Frontal cortex (tissue), 4 donors: Measurements from ENCODE around the gene DBI. TPM values are rescaled to one million over a fixed set of nuclear protein-coding genes. Genes with fewer than 3 reads are reported as not detected.

Experiments used
- DNase-seq, 2 donors: peaks; one replicate each; pipeline ENCODE4 v3.0.0; 2012; ENCODE audit warnings: low spot score in 2 of 2
- FAIRE-seq: peaks from 2 replicates; lab custom pipeline; 2012; peaks lifted over from hg19 to GRCh38; lab: Jason Lieb, UNC
- total RNA-seq: library from RNA; depleted of rRNA; stranded (reverse); fragments of >200 nt; gene quantifications from one replicate; pipeline ENCODE4 v1.2.3, GENCODE V29; 2014
- donor health status: control.
- donor health status: control.
- donor health status: control.

Gene DBI
- 31.8 TPM for total RNA-seq

DNA sequence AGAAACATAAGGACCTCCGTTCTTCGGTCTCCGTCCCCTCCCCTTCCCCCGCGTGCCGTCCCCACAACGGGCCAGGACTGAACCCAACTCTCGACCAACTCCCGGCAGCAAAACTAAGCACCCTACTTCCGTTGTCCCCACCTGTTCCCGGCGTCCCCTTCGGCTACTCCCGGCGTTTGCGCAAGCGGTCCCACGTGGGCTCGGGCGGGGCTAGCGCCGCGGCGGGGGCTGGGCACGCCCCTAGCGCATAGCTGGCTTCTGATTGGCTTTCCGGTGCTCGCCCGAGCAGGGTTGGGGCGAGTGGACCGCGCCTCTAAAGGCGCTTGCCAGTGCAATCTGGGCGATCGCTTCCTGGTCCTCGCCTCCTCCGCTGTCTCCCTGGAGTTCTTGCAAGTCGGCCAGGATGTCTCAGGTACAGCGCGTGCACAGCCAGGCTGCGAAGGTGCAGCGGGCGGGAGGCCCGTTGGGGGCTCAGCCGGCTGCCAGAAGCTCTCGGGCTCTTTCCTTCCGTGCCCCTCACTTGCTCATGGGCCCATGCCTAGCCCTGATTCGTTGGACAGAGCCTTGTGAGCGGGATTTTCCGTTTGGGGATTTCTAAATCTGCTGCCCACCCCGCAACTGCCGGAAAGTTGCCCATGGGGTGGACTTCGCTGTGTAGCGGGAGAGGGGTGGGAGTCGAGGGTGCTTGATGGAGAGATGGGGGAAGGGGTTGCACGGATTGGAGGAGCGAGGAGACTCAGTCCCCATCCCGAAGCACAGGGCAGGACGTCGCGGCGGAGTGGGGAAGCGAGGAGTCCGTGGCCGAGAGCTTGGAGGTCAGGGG lies at the start of gene DBI, which contains the start of gene C2orf76:
Gene DBI, plus strand, starts transcription at position 329 of the 823 bp plus-strand sequence. Its CDS starts 75 bp downstream, at position 404.
Gene C2orf76, minus strand, starts transcription at position 186 of the 823 bp plus-strand sequence. CDS start 26,875 bp downstream, outside the sequence.
- DNase-seq, result peak; percentile 91 to 97
- FAIRE-seq, result no peak

- FAIRE-seq (no peak), DNase-seq (no peak)
These were observed 49.2 kb upstream of the DBI start for GRCh38 chr2:119317554-119317953.

DNA sequence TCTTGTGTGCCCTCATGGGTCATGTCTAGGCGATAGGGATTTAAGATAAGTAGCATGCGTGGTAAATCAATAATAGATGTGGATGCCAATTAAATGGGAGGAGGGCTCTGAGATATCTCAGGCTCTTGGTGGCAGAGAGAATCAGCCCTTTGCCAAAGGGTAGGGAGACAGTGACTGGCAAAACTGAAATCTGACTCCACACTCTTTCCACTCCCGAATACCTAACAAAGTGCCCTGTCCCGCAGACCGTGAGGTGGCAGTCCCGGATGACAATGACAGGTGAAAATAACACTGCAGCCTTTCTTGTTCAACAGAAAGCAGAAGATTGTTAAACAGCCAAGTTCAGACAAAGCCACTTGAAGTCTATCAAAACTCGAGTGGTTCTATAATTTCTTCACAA lies 47.2 kb upstream of the DBI start:
- no peak for FAIRE-seq

GRCh38 chr2:119323459-119323858 lies 43.3 kb upstream of the DBI start:
- DNase-seq, result no peak
- FAIRE-seq, result no peak

More for the DNA sequence above, 47.2 kb upstream of the DBI start:
- DNase-seq, result no peak

DNA sequence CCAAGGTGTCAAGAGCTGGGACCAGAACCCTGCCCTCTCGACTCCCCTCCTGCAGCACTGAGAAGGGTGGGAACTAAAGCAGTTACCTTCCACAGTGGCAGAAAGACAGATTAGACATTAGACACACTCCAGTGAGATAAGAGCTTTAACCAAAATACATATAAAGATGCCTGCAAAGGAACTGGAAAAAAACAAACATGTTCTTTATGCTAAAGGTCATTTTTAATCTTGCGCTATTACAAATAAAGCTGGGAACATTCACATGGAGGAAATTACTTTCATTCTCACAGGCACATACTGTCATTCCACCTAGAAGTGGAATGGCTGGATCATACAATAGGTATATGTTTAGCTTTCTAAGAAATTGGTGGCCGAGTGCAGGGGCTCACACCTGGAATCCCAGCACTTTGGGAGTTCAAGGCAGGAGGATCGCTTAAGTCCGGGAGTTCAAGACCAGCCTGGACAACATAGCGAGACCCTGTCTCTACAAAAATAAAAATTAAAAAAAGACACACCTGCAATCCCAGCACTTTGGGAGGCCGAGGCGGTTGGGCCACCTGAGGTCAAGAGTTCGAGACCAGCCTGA lies 42.0 kb upstream of the DBI start:
- no peak for FAIRE-seq
- DNase-seq, result no peak

DNA sequence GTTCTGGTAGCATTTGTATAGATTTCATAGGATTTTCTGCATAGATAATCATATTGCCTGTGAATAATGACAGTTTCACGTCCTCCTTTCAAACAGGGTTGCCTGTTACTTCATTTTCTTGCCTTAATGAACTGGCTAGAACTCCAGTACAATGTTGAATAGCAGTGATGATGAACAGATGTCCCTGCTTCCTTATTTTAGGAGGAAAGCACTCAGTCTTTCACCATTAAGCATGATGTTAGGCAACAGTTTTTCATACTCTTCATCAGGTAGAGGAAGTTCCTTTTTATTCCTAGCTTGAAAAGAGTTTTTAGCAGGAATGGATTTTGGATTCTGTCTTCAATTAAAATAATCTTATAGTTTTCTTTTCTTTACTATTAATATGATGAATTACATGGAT lies 39.8 kb upstream of the DBI start:
- FAIRE-seq, result no peak
- DNase-seq, result no peak

DNA sequence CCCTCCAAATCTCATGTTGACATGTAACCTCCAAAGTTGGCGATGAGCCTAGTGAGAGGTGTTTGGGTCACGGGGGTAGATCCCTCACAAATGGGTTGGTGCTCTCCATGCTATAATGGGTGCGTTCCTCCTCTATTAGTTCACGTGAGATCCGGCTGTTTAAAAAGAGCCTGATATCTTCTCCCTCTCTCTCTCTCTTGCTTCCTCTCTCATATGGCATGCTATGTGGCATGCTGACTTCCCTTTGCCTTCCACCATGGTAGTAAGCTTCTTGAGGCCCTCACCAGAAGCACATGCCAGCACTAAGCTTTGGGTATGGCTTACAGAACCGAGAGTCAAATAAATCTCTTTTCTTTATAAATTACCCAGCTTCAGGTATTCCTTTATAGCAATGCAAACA lies 39.3 kb upstream of the DBI start:
- DNase-seq (no peak), FAIRE-seq (no peak)

DNA sequence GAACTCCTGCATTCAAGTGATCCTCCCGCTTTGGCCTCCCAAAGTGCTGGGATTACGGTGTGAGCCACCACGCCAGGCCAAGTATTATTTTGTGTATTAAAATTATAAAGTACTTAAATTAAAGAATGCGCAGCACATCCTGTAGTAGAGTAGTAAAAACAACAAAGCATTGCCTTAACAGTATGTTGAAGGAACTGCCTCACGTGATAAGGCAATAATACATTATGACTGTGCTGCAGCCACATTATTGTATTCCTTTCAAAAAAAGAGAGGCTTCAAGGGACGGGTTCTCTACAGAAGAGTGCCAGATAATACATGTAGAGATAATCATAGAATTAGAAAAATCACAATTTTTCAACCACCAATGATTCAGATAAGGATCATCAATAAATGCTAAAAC lies 33.8 kb upstream of the DBI start:
- no peak for DNase-seq
- no peak for FAIRE-seq

DNA sequence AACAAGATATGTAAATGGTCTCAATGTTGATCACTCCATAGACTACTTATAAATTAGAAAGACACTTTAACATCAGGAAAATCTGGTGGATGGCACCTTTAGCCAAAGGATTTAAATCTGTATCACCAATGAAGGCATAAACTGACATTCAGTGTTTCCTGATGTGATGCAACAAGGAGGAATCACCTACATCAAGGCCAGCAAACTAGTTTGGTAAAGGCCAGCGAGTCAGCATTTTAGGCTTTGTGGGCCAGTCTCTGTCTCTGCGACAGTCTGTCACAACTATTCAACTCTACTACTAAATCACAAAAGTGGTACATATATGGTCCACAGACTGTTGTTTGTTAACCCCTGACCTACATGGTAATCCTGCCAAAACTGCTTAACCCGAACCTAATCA lies 33.4 kb upstream of the DBI start:
- FAIRE-seq, result no peak
- no peak for DNase-seq

- DNase-seq, result no peak
These were observed 32.9 kb upstream of the DBI start for GRCh38 chr2:119333833-119334232.

DNA sequence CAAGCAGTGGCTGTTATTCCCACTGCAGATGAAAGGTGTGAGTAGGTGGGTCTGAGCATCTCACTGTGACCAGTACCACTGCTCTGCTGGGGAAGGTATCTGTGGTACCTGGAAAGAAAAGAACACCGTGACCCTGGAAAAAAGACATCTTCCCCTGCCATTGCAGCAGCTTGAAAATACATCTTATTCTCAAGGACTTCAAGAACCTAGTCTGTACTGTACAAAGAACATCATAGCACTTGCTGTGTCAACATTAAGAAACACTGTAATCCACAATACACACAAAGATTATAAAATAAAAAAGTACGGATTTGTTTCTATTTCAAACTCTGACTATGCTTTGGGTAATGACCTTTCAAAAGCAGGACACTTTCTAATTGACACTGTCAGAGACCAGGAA lies 29.0 kb upstream of the DBI start:
- FAIRE-seq (no peak), DNase-seq (no peak)

More at GRCh38 chr2:119333833-119334232, 32.9 kb upstream of the DBI start:
- no peak for FAIRE-seq

- FAIRE-seq, result no peak
- no peak for DNase-seq
These were observed 28.5 kb upstream of the DBI start for GRCh38 chr2:119338272-119338671.

GRCh38 chr2:119338826-119339561 lies 27.8 kb upstream of the DBI start:
- no peak for DNase-seq
- FAIRE-seq, result no peak

DNA sequence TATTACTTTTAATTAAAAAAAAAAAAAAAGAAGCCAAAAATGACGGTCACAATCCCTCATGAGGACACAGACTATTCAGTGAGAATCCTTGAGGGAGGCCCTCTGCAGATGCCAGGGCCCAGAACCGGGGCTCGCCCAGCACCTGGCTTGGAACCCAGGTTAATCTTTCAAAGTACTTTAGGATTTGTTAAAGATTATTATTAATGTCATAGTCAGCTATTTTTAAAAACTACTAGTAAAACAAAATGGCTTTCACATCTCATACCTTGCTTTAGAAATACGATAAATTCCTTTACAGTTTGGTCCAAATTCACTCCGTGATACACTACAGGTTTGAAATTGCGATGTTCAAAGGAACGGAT lies 27.2 kb upstream of the DBI start:
- DNase-seq (no peak), FAIRE-seq (no peak)

GRCh38 chr2:119341684-119342083 lies 25.1 kb upstream of the DBI start:
- no peak for DNase-seq
- no peak for FAIRE-seq

- FAIRE-seq, result no peak
These were observed 17.5 kb upstream of the DBI start for GRCh38 chr2:119349289-119349688.

GRCh38 chr2:119350311-119350998 lies 16.3 kb upstream of the DBI start:
- FAIRE-seq (no peak), DNase-seq (no peak)

More at GRCh38 chr2:119349289-119349688, 17.5 kb upstream of the DBI start:
- DNase-seq, result no peak

DNA sequence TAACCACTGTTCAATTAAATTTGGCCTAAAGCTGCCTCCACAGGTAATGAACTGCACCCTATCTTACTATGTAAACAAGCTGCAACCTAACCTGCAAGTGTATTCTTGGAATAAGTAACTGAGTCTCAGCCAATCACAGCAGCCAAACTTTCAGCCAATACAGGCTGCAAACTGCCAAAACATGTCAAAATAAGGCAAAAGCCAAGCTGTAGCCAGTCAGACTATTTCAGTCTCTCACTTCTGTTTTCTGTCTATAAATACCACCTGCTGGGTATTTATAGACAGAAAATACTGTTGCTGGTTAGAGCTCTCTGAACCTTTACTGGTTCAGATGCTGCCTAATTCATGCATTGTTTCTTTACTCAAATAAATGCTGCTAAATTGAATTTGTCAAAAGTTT lies 14.4 kb upstream of the DBI start:
- no peak for FAIRE-seq
- no peak for DNase-seq

DNA sequence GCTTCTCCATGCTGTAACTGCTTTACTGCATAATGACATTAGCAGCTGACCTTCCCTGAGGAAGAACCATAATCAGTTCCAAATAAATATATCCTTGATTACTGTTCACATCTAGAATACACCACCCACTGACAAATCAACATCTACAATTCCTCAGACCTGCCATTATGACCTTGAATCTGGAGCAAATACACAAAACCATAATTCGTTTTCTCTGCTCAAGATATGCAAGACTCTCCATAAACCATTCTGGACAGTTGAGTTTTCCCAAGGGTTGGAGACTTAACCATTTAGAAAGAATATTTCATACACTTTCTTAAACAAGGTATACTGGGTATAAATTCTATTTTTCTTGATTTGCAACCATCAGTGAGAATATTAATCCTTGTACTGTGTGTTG lies 11.9 kb upstream of the DBI start:
- no peak for FAIRE-seq

DNA sequence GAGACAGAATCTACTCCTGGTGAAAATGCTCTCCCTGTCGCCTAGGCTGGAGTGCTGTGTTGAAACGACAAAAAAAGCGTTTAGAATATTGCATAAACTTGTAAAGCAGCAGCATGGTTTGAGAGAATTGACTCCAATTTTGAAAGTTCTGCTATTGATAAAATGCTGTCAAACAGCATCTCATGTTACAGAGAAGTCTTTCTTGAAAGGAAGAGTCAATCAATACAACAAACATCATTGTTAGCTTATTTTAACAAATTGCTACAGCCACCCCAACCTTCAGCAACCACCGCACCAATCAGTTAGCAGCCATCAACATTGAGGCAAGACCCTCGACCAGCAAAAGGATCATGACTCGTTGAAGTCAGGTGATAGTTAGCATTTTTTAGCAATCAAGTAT lies 7.0 kb upstream of the DBI start:
- no peak for FAIRE-seq
- DNase-seq, result no peak

More for the DNA sequence above, 11.9 kb upstream of the DBI start:
- no peak for DNase-seq
